Stomach (tissue), 9 donors: ENCODE measurements around the gene SEC23B. TPM values are rescaled to one million over a fixed set of nuclear protein-coding genes. Genes with fewer than 3 reads are reported as not detected.
"Not testable (repeated sequence)": the region's sequence is repeated elsewhere in the genome, so short reads cannot be mapped to it uniquely, and the experiment has no call there.

Experiments
- DNase-seq, 2 donors: peaks; one replicate each; pipeline versions ENCODE4 v3.0.0 to v3.0.0-alpha.2; 2013 to 2019
- H3K27ac ChIP-seq, 5 donors: fragments of 200-600 bp in 4 of 5; sonication (generic) in 4 of 5; one replicate each; pipeline ENCODE4 v1.5.1; 2013 to 2019; ENCODE audit warnings: mild to moderate bottlenecking in 1 of 5, moderate library complexity in 1 of 5
- H3K27me3 ChIP-seq, 3 donors: fragments of 200-600 bp; sonication (generic); one replicate each; pipeline ENCODE4 v1.5.1; 2017 to 2019; ENCODE audit warnings: mixed run types in 1 of 3
- H3K36me3 ChIP-seq, 4 donors: fragments of 200-600 bp; sonication (generic); 1 replicate in 3 of 4; 2 replicates in 1 of 4; pipeline ENCODE4 v1.5.1; 2016 to 2019
- H3K4me1 ChIP-seq, 4 donors: fragments of 200-600 bp; sonication (generic); one replicate each; pipeline ENCODE4 v1.5.1; 2016 to 2019
- H3K4me3 ChIP-seq, 4 donors: fragments of 200-600 bp; sonication (generic) in 3 of 4; one replicate each; pipeline ENCODE4 v1.5.1; 2016 to 2019; ENCODE audit warnings: mild to moderate bottlenecking in 1 of 4
- H3K9me3 ChIP-seq, 4 donors: fragments of 200-600 bp; sonication (generic); one replicate each; pipeline ENCODE4 v1.5.1; 2016 to 2019
- CTCF ChIP-seq, 7 experiments: fragments of 450-650 bp in 4 of 7; fragments of 200-600 bp in 3 of 7; sonication (generic) in 3 of 7; IDR thresholded peaks; one replicate each; pipeline ENCODE4 v1.5.1; 2016 to 2019; ENCODE audit warnings: antibody characterized with exemption in 7 of 7, control low read depth in 2 of 7, mild to moderate bottlenecking in 1 of 7
- EP300 ChIP-seq: sonication (generic); formaldehyde crosslinking; IDR thresholded peaks from one replicate; pipeline ENCODE4 v1.6.1; 2017; ENCODE audit warnings: antibody characterized with exemption
- POLR2A ChIP-seq, 4 donors: fragments of 450-650 bp; IDR thresholded peaks; one replicate each; pipeline ENCODE4 v1.6.1; 2016; ENCODE audit warnings: antibody characterized with exemption in 4 of 4, control low read depth in 2 of 4, mild to moderate bottlenecking in 1 of 4, moderate library complexity in 1 of 4
- POLR2AphosphoS5 ChIP-seq, 3 donors: sonication (generic); formaldehyde crosslinking; IDR thresholded peaks; one replicate each; pipeline ENCODE4 v1.6.1; 2016; ENCODE audit warnings: antibody characterized with exemption in 3 of 3
- WGBS, 5 donors: extraction: QIAGEN DNeasy Blood & Tissue Kit in 3 of 5; methylation state at CpG; one replicate each; pipeline versions ENCODE4 v1.1.5 to v1.1.7; 2013 to 2018; 5-methylcytosine and 5-hydroxymethylcytosine counted together
- intact Hi-C: fragments of 100-400 bp; cut with DNase I; formaldehyde crosslinking; loops from one replicate; pipeline ENCODE4 v1.15.1; 2023; ENCODE audit warnings: low total_unique reads
- polyA plus RNA-seq, 3 donors: library from polyadenylated mRNA; stranded (reverse); fragments of 200-250 nt; gene quantifications; one replicate each; pipeline ENCODE4 v1.2.3, GENCODE V29; 2013
- total RNA-seq, 5 donors: library from RNA; depleted of rRNA; stranded (reverse); fragments of >200 nt; gene quantifications; one replicate each; pipeline versions ENCODE4 v1.1.0 to v1.2.3, GENCODE V29; 2014 to 2016
- donor health status: healthy with polysubstance abuse.
- donor health status: Bipolar disorder and iron deficiency.
- donor health status: healthy.

Gene SEC23B
- total and polyA plus RNA-seq, 8 donors: 5.3 to 74.9 (median 26.5) TPM

DNA sequence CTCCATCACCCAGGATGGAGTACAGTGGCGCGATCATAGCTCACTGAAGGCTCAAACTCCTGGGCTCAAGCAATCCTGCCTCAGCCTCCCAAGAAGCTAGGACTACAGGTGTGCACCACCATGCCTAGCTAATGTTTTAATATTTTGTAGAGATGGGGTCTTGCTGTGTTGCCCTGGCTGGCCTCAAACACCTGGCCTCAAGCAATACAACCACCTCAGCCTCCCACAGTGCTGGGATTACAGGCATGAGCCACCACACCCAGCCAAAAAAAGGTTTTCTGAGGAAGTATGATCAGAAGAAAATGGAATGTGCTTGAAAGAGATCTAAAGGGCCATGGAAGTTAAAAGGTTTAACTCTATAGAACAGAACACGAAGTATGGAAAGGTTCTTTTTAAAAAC is 19.4 kb upstream of the SEC23B start:
- no peak overlapping the region for H3K27ac ChIP-seq
- H3K9me3 ChIP-seq: no peaks in the 10 kb centered on the region
- peaks cover 16 to 85% (median 83%) of the 10 kb centered on the region in 4 donors for H3K36me3 ChIP-seq
- H3K27me3 ChIP-seq: no peaks in the 10 kb centered on the region
- TF ChIP-seq POLR2A (IDR thresholded peaks at IDR 0.05) (no peak), CTCF (IDR thresholded peaks at IDR 0.05) (no peak), EP300 (no peak), POLR2AphosphoS5 (IDR thresholded peaks at IDR 0.05) (no peak)
- WGBS, 5 donors: 90 to 98% (median 97%) methylated on average over 3 of the region's 3 CpGs
- DNase-seq: no peak
- no peak overlapping the region for H3K4me3 ChIP-seq
- no peaks in the 10 kb centered on the region for H3K4me1 ChIP-seq
- intact Hi-C loops: no loop called here

- Histone ChIP-seq H3K4me3 (peak overlapping the region; percentile 70 to 84 (median 78)), H3K4me1 (peaks cover 6 to 17% (median 13%) of the 10 kb centered on the region in 4 donors), H3K27ac (peak overlapping the region in 1 of 5 donors; percentile 78), H3K27me3 (no peaks in the 10 kb centered on the region), H3K9me3 (no peaks in the 10 kb centered on the region), H3K36me3 (peaks cover 0 to 28% (median 23%) of the 10 kb centered on the region in 4 donors)
- 14 to 20% (median 16%) methylated on average over 7 of the region's 7 CpGs for WGBS, 5 donors
- DNase-seq: peak in 1 of 2 donors; percentile 21
- no peak for TF ChIP-seq POLR2A (IDR thresholded peaks at IDR 0.05)
- no peak for TF ChIP-seq POLR2AphosphoS5 (IDR thresholded peaks at IDR 0.05)
- TF ChIP-seq CTCF (IDR thresholded peaks at IDR 0.05): no peak
- no peak for TF ChIP-seq EP300
- intact Hi-C loops: no loop called here
Measured at GRCh38 chr20:18496042-18496441, 11.7 kb upstream of the SEC23B start.

DNA sequence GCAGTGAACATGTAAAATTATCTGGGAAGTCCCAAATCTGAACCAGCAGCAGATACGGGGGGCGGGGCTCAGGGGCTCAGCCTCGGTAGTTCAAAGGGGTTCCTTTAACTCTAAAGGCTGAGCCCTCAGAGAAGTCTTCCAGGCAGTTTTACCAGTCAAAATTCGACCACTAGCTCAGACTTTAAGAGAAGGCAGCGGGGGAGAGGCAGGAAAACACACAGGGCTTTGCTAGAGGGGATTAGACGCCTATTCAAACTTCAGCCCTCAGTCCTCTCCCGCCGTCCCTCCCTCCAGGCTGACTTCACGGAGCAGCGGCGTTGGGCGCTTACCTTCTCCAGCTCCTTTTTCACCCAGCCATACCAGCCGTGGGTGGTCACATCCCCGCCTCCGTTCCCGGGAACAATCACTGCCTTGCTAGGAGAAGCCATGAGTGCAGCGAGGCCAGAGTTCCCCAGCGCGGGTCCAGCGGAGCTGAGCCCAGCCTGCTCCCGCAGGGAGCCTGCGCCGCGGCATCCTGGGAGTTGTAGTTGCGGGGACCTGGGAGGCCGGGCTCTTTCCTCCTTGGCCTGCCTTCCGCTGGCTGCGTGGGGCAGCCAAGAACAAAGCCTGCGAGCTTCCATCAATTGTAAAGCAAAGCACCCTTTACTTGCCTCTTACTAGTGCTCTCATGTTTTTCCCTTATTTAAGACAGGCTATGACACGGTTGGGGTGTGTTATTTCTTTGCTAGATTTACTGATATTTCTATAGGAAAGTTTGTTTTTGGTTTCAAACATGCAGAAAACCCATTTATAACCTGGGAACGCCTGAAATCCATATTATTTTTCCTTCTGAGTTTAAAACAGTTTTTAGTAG is 10.8 kb upstream of the SEC23B start, which contains the start of gene RBBP9:
TSS of gene RBBP9 (minus strand) at position 486 of the 853 bp plus-strand sequence. CDS start at position 428, 58 bp downstream.
- H3K27me3 ChIP-seq: no peaks in the 10 kb centered on the region
- intact Hi-C loops: no loop called here
- peak within 1 kb of the TSS; percentile 70 to 84 (median 78) for H3K4me3 ChIP-seq
- WGBS, 5 donors: 1 to 4% (median 3%) methylated on average over 29 to 31 of the region's 31 CpGs
- H3K36me3 ChIP-seq: peaks cover 0 to 21% (median 18%) of the 10 kb centered on the region in 4 donors
- TF ChIP-seq POLR2A (IDR thresholded peaks at IDR 0.05) (no peak), POLR2AphosphoS5 (IDR thresholded peaks at IDR 0.05) (peak; percentile 12 to 39 (median 38))
- peak; percentile 89 to 96 for DNase-seq
- peaks cover 6 to 17% (median 13%) of the 10 kb centered on the region in 4 donors for H3K4me1 ChIP-seq
- peak within 1 kb of the TSS; percentile 45 to 78 (median 66) for H3K27ac ChIP-seq
- no peaks in the 10 kb centered on the region for H3K9me3 ChIP-seq

DNA sequence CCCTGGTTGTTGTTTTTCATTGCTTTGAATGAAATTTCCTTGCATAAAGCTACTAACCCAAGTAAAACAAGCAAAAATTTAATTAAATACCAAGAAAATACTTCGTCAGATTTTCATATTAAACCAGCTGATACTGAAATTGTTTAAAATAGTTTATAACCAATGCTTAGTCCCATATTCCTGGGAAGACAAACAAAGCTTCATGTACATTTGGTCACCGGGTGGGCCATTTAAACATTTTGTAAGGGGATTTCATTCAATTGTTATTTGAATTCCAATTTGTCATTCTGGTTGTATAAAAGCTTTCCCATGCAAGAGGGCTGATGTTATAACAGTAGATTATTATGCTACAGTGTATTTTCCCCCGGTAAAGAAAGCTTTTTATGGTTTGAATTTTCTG is 10.1 kb upstream of the SEC23B start:
- Histone ChIP-seq H3K27me3 (no peaks in the 10 kb centered on the region), H3K4me1 (peaks cover 6 to 17% (median 13%) of the 10 kb centered on the region in 4 donors), H3K36me3 (peaks cover 0 to 15% (median 13%) of the 10 kb centered on the region in 4 donors), H3K27ac (peak overlapping the region in 2 of 5 donors; percentile 55 to 78), H3K9me3 (no peaks in the 10 kb centered on the region), H3K4me3 (peak overlapping the region in 3 of 4 donors; percentile 70 to 84 (median 77))
- TF ChIP-seq EP300 (no peak), POLR2AphosphoS5 (IDR thresholded peaks at IDR 0.05) (no peak)
- DNase-seq: no peak
- intact Hi-C loops: no loop called here
- 91 to 97% (median 95%) methylated on average over 3 of the region's 3 CpGs for WGBS, 5 donors

DNA sequence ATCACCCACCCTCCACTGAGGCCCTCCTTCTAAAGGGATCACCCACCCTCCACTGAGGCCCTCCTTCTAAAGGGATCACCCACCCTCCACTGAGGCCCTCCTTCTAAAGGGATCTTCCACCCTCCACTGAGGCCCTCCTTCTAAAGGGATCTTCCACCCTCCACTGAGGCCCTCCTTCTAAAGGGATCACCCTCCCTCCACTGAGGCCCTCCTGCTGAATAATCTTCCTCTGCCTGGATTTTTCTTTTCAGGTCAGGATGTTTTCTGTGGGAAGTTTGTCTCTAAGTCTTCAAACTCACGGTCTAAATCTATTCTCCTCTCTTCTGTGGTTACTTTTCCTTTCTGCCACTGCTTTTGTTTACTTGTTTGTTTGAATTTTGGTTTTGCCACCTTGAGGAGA is 6.1 kb upstream of the SEC23B start:
- WGBS, 5 donors: 63 to 85% (median 67%) methylated on average over 1 of the region's 1 CpG
- H3K4me1 ChIP-seq, H3K27ac ChIP-seq, DNase-seq, H3K9me3 ChIP-seq, H3K4me3 ChIP-seq, H3K27me3 ChIP-seq, intact Hi-C loops, H3K36me3 ChIP-seq: not testable (repeated sequence)
